PFSK-1 (cell line): ENCODE results near the gene DKC1.

Experiments
- FOXP2 ChIP-seq: optimal IDR thresholded peaks from 2 replicates; pipeline ENCODE3; 2011; ENCODE audit warnings: borderline replicate concordance, control low read depth, inconsistent platforms; ENCODE audit not compliant: insufficient read depth; ENCODE audit errors: extremely low read length, extremely low read depth
- POLR2AphosphoS5 ChIP-seq: IDR thresholded peaks from 2 replicates; pipeline ENCODE4 v1.6.1; 2012; ENCODE audit warnings: low read depth, mild to moderate bottlenecking, control low read depth, low read length, moderate library complexity
- REST ChIP-seq, 2 experiments: IDR thresholded peaks; 2 replicates each; pipeline versions ENCODE4 v1.6.1 to v1.8.0; 2011 to 2012; ENCODE audit warnings: low read depth in 2 of 2, low read length in 2 of 2, control low read depth in 1 of 2, inconsistent platforms in 1 of 2, mild to moderate bottlenecking in 1 of 2, moderate library complexity in 1 of 2; ENCODE audit not compliant: insufficient read depth in 1 of 2
- SIN3A ChIP-seq: IDR thresholded peaks from 2 replicates; pipeline ENCODE4 v1.6.1; 2012; ENCODE audit warnings: mild to moderate bottlenecking, low read length, moderate library complexity, borderline replicate concordance; ENCODE audit not compliant: insufficient read depth
- TAF1 ChIP-seq: IDR thresholded peaks from 2 replicates; pipeline ENCODE4 v1.6.1; 2012; ENCODE audit warnings: low read length, control low read depth, borderline replicate concordance; ENCODE audit not compliant: insufficient read depth

The DKC1 gene

GRCh38 chrX:154719132-154719675, 43.5 kb upstream of the DKC1 start:
- TF ChIP-seq REST (IDR thresholded peaks at IDR 0.05; ENCODE audit: insufficient read depth in 1 of 2, low read depth in 2 of 2, low read length in 2 of 2) (no peak), FOXP2 (peak; percentile 72)

- no peak for TF ChIP-seq REST (IDR thresholded peaks at IDR 0.05; ENCODE audit: insufficient read depth in 1 of 2, low read depth in 2 of 2, low read length in 2 of 2)
- no peak for TF ChIP-seq FOXP2
- no peak for TF ChIP-seq TAF1
- no peak for TF ChIP-seq SIN3A
- no peak for TF ChIP-seq POLR2AphosphoS5
These were observed 42.6 kb upstream of the DKC1 start for GRCh38 chrX:154720067-154720466.

GRCh38 chrX:154721155-154721554, 41.5 kb upstream of the DKC1 start:
- TF ChIP-seq REST (IDR thresholded peaks at IDR 0.05; ENCODE audit: insufficient read depth in 1 of 2, low read depth in 2 of 2, low read length in 2 of 2) (no peak), TAF1 (no peak), SIN3A (no peak), POLR2AphosphoS5 (no peak), FOXP2 (no peak)

DNA sequence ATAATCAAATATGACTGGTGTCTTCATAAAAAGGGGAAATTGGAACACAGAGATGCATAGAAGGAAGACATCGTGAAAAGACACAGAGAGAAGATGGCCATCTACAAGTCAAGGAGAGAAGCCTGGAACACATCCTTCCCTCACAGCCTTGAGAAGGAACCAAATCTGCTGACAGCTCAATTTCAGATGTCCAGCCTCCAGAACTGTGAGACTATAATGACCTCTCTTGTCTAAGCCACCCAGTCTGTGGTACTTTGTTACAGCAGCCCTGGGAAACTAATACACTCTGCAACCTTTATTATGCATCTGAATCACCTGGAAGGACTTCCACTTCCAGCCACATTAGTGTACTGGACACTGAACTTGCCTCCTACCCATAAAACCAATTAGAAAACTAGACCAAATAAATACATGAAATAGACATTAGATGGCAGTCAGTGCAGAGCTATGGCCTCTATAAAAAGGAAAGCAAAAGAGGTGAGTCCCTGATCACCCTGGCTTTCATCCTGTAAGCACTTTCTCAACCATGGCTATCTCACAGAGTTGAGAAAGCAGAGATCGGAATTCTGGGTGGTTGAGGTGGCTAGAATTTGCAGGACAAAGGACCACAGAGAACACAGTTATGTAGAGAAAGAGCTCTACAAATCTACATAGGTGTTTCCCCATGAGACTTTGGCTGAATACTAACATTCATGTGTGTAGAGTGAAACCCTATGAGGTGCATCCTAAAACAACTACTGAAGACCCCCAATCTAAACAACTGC, 37.5 kb upstream of the DKC1 start:
- TF ChIP-seq SIN3A = no peak
- no peak for TF ChIP-seq TAF1
- TF ChIP-seq FOXP2 = no peak
- TF ChIP-seq REST (IDR thresholded peaks at IDR 0.05; ENCODE audit: insufficient read depth in 1 of 2, low read depth in 2 of 2, low read length in 2 of 2) = no peak
- no peak for TF ChIP-seq POLR2AphosphoS5

DNA sequence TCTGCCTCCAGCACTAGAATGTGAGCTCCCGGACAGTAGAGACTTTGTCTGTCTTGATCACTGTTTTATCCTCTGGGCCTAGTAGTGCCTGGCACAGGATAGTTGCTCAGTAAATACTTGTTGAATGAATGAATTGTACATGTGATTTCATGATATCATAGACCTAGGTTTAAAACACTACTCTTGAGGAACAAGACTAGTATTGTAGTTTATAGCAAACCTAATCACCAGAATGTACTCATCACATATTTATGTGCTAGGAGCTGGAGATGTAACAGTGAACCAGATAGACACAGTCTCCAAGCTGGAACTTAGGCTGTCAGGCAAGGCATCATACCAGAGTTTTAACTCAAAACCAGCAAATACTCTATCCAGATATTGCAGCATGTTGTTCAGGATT, 35.2 kb upstream of the DKC1 start:
- no peak for TF ChIP-seq FOXP2
- TF ChIP-seq REST (IDR thresholded peaks at IDR 0.05; ENCODE audit: insufficient read depth in 1 of 2, low read depth in 2 of 2, low read length in 2 of 2) = no peak
- TF ChIP-seq TAF1 = no peak
- no peak for TF ChIP-seq SIN3A
- TF ChIP-seq POLR2AphosphoS5 = no peak
